ENCODE measurements around the gene CNP. TPM values are rescaled to one million over a fixed set of nuclear protein-coding genes. Genes with fewer than 3 reads are reported as not detected.

CNP gene
- total RNA-seq, 2 donors from 2014 or later, result 32.4 to 56.3 TPM

DNA sequence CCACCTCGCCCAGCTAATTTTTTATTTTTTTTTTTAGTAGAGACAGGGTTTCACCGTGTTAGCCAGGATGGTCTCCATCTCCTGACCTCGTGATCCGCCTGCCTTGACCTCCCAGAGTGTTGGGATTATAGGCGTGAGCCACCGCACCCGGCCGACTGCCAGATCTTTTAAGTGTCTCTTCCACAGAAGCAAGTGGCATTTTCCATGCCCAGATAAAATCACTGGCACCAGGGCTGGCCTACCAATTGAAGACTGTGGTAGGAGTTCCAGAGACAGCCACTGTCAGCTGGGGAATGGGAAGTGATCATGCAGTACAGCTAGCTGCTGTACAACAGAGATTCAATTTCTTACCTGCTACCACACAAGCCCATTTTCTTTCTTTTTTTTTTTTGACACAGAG lies 17.9 kb downstream of the CNP start:
- H3K9me3 ChIP-seq, result no peaks in the 10 kb centered on the region
- H3K27me3 ChIP-seq (replicated peaks; ENCODE audit: insufficient read depth), result no peaks in the 10 kb centered on the region
- no peak for DNase-seq (ENCODE audit: low spot score)
- ATAC-seq (ENCODE audit: insufficient number of reproducible peaks, low FRiP score, low read depth), result no peak
- TF ChIP-seq, protein P1, sequence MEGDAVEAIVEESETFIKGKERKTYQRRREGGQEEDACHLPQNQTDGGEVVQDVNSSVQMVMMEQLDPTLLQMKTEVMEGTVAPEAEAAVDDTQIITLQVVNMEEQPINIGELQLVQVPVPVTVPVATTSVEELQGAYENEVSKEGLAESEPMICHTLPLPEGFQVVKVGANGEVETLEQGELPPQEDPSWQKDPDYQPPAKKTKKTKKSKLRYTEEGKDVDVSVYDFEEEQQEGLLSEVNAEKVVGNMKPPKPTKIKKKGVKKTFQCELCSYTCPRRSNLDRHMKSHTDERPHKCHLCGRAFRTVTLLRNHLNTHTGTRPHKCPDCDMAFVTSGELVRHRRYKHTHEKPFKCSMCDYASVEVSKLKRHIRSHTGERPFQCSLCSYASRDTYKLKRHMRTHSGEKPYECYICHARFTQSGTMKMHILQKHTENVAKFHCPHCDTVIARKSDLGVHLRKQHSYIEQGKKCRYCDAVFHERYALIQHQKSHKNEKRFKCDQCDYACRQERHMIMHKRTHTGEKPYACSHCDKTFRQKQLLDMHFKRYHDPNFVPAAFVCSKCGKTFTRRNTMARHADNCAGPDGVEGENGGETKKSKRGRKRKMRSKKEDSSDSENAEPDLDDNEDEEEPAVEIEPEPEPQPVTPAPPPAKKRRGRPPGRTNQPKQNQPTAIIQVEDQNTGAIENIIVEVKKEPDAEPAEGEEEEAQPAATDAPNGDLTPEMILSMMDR (IDR thresholded peaks at IDR 0.05), result no peak
- no peaks in the 10 kb centered on the region for H3K4me1 ChIP-seq (ENCODE audit: control insufficient read depth in 1 of 2, low read depth in 2 of 2)
- no peak overlapping the region for H3K4me3 ChIP-seq
- H3K36me3 ChIP-seq, result peaks cover 61% of the 10 kb centered on the region
- H3K27ac ChIP-seq, result no peak overlapping the region

DNA sequence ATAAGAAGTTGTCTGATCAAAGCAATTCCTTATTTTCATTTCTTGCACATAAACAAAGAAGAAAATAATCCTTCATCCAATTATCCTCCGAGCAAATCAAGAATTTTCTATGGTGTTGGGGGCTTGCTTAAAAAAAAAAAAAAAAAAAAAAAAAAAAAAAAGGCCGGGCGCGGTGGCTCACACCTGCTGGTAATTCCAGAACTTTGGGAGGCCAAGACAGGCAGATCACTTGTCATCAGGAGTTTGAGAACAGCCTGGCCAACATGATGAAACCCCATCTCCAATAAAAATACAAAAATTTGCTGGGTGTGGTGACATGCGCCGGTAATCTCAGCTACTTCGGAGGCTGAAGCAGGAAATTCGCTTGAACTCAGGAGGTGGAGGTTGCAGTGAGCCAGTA lies 19.3 kb downstream of the CNP start:
- DNase-seq (ENCODE audit: low spot score) (no peak), ATAC-seq (ENCODE audit: insufficient number of reproducible peaks, low FRiP score, low read depth) (no peak)
- Histone ChIP-seq H3K9me3 (no peaks in the 10 kb centered on the region), H3K36me3 (peaks cover 61% of the 10 kb centered on the region), H3K27me3 (replicated peaks; ENCODE audit: insufficient read depth) (no peaks in the 10 kb centered on the region), H3K4me3 (no peak overlapping the region), H3K4me1 (ENCODE audit: control insufficient read depth in 1 of 2, low read depth in 2 of 2) (no peaks in the 10 kb centered on the region), H3K27ac (no peak overlapping the region)
- TF ChIP-seq, protein P1 (IDR thresholded peaks at IDR 0.05), result no peak

DNA sequence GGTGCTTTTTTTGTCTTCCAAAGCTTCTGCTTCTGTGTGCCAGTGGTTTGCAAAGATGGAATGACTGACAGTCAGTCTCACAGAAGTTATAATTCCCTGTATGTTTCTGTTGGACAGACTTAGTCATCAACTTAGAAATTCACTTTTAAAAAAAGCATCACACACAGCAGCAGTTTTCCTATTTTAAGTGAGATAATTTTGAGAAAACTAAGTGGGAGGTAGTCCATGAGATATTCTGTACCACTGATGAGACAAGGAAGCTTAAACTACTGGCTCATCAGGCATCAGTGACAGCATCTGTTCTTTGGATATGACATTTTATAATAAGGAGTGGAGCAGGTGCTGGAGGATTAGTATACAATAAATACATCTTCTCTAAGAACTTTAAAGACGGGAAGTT lies 20.0 kb downstream of the CNP start:
- H3K27me3 ChIP-seq (replicated peaks; ENCODE audit: insufficient read depth), result no peaks in the 10 kb centered on the region
- H3K27ac ChIP-seq, result no peak overlapping the region
- ATAC-seq (ENCODE audit: insufficient number of reproducible peaks, low FRiP score, low read depth) (no peak), DNase-seq (ENCODE audit: low spot score) (no peak)
- H3K36me3 ChIP-seq, result peaks cover 56% of the 10 kb centered on the region
- TF ChIP-seq, protein P1 (IDR thresholded peaks at IDR 0.05), result no peak
- H3K4me3 ChIP-seq, result no peak overlapping the region
- no peaks in the 10 kb centered on the region for H3K4me1 ChIP-seq (ENCODE audit: control insufficient read depth in 1 of 2, low read depth in 2 of 2)
- H3K9me3 ChIP-seq, result no peaks in the 10 kb centered on the region

DNA sequence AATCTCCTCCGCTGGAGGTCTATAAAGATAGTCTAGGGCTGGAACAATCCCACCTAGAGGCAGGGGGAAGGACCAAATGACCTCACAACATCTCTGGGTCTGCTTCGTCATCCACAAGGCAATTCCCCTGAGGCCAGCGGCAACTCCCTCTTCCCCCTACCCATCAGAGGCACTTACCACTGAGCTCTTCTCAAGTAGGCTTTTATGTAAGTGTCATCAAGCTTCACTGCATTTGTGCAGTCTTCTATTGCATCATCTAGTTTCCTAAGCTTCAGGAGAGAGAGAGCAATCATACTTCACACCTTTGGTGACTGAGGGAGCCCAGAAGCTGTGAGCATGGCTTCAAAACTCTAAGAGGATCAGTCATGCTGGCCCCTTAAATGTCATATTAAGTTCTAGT lies 21.0 kb downstream of the CNP start:
- no peaks in the 10 kb centered on the region for H3K9me3 ChIP-seq
- H3K27ac ChIP-seq, result no peak overlapping the region
- TF ChIP-seq, protein P1 (IDR thresholded peaks at IDR 0.05), result no peak
- no peaks in the 10 kb centered on the region for H3K4me1 ChIP-seq (ENCODE audit: control insufficient read depth in 1 of 2, low read depth in 2 of 2)
- H3K4me3 ChIP-seq, result no peak overlapping the region
- H3K36me3 ChIP-seq, result peaks cover 61% of the 10 kb centered on the region
- no peak for ATAC-seq (ENCODE audit: insufficient number of reproducible peaks, low FRiP score, low read depth)
- no peaks in the 10 kb centered on the region for H3K27me3 ChIP-seq (replicated peaks; ENCODE audit: insufficient read depth)
- DNase-seq (ENCODE audit: low spot score), result no peak

DNA sequence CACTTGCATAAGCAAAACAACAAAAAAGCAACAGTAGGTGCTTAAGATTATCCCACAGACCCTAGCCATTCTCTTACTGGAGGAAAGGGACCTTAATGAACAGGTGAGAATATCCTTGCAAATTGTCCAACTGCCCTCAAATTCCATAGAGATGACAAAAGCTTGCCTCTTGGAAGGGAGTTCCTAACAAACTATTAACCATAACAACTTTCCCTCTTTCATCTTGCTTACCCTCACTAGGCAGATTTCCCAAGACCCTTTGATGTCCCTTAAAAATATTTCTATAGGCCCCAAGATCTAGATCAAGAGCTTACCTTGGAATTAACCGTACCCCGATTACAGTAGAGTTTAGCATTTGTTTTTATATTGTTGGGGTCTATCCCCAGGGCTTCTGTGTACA lies 21.8 kb downstream of the CNP start:
- no peak overlapping the region for H3K27ac ChIP-seq
- no peak overlapping the region for H3K4me3 ChIP-seq
- ATAC-seq (ENCODE audit: insufficient number of reproducible peaks, low FRiP score, low read depth), result no peak
- TF ChIP-seq, protein P1 (IDR thresholded peaks at IDR 0.05), result no peak
- H3K9me3 ChIP-seq, result no peaks in the 10 kb centered on the region
- peaks cover 64% of the 10 kb centered on the region for H3K36me3 ChIP-seq
- DNase-seq (ENCODE audit: low spot score), result no peak
- no peaks in the 10 kb centered on the region for H3K4me1 ChIP-seq (ENCODE audit: control insufficient read depth in 1 of 2, low read depth in 2 of 2)
- H3K27me3 ChIP-seq (replicated peaks; ENCODE audit: insufficient read depth), result no peaks in the 10 kb centered on the region
